Erythroblast (primary cell): Measurements from ENCODE around the gene PCDHAC1.
"Not testable (repeated sequence)": the region's sequence is repeated elsewhere in the genome, so short reads cannot be mapped to it uniquely, and the experiment has no call there.

Source experiments
- DNase-seq, 2 experiments: peaks; one replicate each; lab custom pipeline; 2025; lab: John Stamatoyannopoulos, UW
- GATA1 ChIP-seq: IDR thresholded peaks from 2 replicates; pipeline ENCODE4 v1.6.1; 2011; ENCODE audit warnings: low read depth, mild to moderate bottlenecking, control low read depth, low read length, moderate library complexity
- POLR2A ChIP-seq: IDR thresholded peaks from 2 replicates; pipeline ENCODE4 v1.6.1; 2011; ENCODE audit warnings: mild to moderate bottlenecking, low read length

The PCDHAC1 gene, protein sequence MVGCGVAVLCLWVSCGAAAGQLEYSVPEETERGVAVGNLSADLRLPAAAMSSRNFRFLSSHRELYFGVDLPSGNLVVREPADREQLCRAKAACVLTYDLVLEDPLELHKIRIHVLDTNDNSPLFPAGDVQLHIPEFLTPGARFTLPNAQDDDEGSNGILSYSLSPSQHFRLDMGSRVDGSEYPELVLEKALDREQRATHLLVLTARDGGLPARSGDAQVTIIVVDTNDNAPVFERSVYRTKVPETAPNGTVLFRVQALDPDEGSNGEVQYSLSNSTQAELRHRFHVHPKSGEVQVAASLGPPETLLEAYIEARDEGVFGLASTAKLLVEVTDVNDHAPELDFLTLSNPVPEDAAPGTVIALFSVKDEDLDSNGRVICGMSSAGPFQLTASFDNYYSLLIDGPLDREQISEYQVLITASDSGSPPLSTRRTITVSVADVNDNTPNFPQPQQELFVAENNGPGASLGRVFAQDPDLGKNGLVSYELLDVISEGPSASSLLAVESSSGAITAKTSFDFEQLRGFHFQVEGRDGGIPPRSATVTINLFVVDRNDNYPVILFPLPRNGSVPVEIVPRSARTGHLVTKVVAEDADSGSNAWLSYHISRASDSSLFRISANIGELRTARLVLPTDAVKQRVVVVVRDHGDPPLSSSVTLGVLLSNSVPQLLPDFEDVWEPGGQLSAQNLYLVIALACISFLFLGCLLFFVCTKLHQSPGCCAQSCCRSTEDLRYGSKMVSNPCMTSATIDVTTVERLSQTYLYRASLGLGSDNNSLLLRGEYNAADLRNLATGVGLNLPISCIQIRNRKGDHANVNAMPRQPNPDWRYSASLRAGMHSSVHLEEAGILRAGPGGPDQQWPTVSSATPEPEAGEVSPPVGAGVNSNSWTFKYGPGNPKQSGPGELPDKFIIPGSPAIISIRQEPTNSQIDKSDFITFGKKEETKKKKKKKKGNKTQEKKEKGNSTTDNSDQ

DNA sequence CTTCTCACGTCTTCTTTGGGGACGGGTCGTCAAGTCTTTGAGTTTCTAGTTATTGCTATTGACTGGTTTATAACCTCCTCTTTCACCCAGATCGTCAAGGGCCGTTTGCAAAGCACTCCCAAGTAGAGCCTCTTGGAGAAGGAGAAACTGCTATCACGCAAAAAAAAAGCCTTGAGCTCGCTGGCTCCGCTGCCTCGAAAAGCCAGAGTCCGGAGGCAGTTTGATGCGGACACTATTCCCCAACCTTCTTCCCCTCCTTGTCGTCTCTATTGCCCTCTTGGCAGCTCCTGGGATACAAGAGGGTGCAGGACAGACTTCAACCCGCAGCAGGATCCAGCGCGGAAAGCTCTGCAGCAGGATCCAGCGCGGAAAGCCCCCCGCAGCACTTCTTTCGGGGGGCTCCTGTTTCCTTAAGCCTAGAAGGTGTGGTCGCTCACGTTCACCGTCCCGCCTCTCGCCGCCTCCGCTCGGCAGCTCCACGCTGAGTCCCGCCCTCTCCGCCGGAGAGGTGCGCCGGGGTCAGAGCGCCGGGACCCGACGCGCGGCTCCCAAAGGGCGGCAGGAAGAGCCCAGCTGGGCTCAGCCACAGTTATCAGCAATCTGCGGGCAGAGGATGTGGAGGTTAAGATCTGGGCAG, at the start of gene PCDHAC1:
PCDHAC1 (plus strand) TSS at position 494 of the 637 bp plus-strand sequence. CDS start 594 bp downstream, outside the sequence.
- no peak for DNase-seq
- TF ChIP-seq GATA1 (no peak), POLR2A (no peak)

DNA sequence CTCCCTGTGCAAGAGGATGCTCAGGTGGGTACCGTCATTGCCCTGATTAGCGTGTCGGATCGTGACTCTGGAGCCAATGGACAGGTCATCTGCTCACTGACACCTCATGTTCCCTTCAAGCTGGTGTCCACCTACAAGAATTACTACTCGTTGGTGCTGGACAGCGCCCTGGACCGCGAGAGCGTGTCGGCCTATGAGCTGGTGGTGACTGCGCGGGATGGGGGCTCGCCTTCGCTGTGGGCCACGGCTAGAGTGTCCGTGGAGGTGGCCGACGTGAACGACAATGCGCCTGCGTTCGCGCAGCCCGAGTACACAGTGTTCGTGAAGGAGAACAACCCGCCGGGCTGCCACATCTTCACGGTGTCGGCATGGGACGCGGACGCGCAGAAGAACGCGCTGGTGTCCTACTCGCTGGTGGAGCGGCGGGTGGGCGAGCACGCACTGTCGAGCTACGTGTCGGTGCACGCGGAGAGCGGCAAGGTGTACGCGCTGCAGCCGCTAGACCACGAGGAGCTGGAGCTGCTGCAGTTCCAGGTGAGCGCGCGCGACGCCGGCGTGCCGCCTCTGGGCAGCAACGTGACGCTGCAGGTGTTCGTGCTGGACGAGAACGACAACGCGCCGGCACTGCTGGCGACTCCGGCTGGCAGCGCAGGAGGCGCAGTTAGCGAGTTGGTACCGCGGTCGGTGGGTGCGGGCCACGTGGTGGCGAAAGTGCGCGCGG, 49.4 kb upstream of the PCDHAC1 start:
- DNase-seq: not testable (repeated sequence)

DNA sequence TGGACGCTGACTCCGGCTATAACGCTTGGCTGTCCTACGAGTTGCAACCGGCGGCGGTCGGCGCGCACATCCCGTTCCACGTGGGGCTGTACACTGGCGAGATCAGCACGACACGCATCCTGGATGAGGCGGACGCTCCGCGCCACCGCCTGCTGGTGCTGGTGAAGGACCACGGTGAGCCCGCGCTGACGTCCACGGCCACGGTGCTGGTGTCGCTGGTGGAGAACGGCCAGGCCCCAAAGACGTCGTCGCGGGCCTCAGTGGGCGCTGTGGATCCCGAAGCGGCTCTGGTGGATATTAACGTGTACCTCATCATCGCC, 48.9 kb upstream of the PCDHAC1 start:
- no peak for DNase-seq
- TF ChIP-seq POLR2A: no peak

DNA sequence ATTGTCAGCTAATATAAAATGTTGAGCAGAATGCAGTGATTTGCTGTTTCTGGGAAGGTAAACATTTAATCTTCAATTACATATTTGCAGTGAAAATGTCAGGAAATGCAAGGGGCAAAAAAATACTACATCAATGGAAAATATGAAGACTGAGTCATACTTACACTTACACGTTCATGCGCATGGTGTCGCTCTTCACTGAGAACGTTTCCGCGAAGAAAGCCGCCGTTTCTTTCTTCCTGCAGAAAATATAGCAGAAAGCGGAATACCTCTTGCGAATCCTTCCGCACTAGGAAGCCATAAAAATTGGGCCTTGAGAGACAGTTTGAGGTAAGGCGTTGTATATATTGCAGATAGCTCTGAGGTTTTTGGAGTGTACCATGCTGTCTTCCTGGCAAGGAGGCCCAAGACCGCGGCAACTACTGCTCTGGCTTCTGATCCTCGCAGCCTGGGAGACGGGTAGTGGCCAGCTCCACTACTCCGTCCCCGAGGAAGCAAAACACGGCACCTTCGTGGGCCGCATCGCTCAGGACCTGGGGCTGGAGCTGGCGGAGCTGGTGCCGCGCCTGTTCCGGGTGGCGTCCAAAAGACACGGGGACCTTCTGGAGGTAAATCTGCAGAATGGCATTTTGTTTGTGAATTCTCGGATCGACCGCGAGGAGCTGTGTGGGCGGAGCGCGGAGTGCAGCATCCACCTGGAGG, 44.1 kb upstream of the PCDHAC1 start, which contains the start of gene PCDHA13:
PCDHA13 (plus strand) TSS at position 236 of the 702 bp plus-strand sequence; CDS start at position 381, 145 bp downstream.
- DNase-seq: no peak
- no peak for TF ChIP-seq GATA1
- no peak for TF ChIP-seq POLR2A

DNA sequence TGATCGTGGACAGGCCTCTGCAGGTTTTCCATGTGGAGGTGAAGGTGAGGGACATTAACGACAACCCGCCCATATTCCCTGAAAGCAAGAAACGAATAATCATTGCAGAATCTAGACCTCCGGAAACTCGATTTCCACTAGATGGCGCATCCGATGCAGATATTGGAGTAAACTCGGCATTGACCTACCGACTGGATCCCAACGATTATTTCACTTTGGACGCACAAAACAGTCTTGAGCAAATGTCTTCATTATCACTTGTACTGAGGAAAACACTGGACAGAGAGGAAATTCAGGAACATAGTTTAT, 43.6 kb upstream of the PCDHAC1 start:
- TF ChIP-seq GATA1 (no peak), POLR2A (no peak)
- DNase-seq: no peak

DNA sequence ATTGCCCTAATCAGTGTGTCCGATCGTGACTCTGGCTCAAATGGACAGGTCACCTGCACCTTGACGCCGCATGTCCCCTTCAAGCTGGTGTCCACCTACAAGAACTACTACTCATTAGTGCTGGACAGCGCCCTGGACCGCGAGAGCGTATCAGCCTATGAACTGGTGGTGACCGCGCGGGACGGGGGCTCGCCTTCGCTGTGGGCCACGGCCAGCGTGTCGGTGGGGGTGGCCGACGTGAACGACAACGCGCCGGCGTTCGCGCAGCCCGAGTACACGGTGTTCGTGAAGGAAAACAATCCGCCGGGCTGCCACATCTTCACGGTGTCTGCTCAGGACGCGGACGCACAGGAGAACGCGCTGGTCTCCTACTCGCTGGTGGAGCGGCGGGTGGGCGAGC, 42.7 kb upstream of the PCDHAC1 start:
- TF ChIP-seq GATA1 (no peak), POLR2A (no peak)

DNA sequence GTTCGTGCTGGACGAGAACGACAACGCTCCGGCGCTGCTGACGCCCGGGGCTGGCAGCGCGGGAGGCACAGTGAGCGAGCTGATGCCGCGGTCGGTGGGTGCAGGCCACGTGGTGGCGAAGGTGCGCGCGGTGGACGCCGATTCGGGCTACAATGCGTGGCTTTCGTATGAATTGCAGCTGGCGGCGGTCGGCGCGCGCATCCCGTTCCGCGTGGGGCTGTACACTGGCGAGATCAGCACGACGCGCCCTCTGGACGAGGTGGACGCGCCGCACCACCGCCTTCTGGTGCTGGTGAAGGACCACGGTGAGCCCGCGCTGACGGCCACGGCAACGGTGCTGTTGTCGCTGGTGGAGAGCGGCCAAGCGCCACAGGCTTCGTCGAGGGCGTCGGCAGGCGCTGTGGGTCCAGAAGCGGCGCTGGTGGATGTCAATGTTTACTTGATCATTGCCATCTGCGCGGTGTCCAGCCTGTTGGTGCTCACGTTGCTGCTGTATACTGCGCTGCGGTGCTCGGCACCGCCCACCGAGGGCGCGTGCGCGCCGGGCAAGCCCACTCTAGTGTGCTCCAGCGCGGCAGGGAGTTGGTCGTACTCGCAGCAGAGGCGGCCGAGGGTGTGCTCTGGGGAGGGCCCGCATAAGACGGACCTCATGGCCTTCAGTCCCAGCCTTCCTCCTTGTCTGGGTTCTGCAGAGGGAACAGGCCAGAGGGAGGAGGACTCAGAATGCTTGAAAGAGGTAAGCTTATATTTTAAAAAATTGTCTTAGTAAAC, 42.0 kb upstream of the PCDHAC1 start:
- no peak for DNase-seq
- TF ChIP-seq POLR2A (no peak), GATA1 (no peak)

More for the DNA sequence above, 42.7 kb upstream of the PCDHAC1 start:
- DNase-seq: no peak

DNA sequence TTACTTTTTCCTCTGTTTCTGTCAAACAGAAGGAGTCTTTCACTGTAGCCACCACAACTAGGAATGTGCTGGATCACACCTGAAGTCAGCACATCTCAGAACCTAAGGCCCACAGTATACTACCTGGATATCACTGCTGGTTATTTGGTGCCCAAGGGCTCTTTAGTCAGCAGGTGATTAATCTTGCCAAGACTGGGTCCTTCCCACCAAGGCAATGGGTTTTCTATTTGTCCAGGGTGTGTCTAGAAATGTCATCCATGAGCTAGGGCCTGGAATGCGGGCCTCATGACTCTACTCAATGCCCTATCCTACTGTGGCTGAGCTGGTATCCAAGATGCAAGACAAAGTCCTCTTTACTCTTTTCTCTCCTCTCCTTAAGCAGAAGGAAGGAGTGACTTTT, 9.8 kb upstream of the PCDHAC1 start:
- no peak for DNase-seq
- TF ChIP-seq GATA1 (no peak), POLR2A (no peak)

DNA sequence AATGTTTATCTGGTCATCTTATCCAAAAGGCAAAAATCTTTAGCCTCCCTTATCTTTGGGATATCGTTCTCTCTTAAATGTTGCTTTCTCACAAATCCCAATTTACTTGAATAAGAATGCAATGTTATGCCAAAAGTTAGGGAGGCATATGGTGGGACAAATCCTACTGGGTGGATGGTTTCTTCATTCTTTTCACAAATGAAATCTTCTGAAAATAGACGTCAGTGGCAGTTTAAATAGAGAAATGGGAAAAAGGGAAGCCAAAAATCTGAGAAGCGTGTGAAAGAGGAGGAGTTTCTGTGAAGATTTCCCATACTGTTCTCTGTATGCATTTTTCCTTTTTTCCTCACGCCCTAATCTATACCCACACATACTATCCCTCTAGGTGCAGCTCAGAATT, 2.5 kb upstream of the PCDHAC1 start:
- TF ChIP-seq POLR2A (no peak), GATA1 (no peak)
- peak in 1 of 2 experiments; percentile 0 for DNase-seq

DNA sequence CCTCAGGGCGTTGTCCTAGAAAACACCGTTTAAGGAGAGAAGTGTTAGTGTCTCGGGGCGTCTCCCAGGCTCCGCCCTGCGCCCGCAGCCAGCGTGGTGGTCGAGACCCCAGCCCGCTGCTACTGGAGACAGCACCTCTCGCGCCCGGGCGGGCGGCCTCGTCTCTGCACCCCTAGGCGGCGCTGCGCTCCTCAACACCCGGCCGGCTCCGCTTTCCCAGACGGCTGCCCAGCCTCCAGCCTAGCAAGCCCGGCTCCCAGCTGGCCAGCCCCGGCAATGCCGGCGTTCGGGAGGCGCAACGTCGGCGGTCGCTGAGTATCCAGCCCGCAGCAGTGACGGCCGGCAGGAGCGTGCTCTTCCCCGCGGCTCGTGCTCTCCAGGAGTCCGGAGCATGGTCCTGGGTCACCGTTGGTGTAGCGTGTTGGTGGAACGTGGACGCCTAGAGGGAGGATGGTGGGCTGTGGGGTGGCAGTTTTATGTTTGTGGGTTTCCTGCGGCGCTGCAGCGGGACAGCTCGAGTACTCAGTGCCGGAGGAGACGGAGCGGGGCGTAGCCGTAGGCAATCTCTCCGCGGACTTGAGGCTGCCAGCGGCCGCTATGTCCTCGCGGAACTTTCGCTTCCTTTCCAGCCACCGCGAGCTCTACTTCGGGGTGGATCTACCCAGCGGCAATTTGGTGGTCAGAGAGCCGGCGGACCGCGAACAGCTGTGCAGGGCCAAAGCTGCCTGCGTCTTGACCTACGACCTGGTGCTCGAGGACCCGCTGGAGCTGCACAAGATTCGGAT, 536 bp downstream of the PCDHAC1 start:
- peak; percentile 5 to 7 for DNase-seq

DNA sequence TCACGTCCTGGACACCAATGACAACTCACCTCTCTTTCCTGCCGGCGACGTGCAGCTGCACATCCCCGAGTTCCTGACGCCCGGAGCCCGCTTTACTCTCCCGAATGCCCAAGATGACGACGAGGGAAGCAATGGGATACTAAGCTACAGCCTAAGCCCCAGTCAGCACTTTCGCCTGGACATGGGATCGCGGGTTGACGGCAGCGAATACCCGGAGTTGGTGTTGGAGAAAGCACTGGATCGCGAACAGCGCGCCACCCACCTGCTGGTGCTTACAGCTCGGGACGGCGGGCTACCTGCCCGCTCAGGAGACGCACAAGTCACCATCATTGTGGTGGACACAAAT, 1.1 kb downstream of the PCDHAC1 start:
- no peak for DNase-seq
- TF ChIP-seq POLR2A (no peak), GATA1 (no peak)

More for the DNA sequence above, 536 bp downstream of the PCDHAC1 start:
- TF ChIP-seq GATA1 (no peak), POLR2A (no peak)

DNA sequence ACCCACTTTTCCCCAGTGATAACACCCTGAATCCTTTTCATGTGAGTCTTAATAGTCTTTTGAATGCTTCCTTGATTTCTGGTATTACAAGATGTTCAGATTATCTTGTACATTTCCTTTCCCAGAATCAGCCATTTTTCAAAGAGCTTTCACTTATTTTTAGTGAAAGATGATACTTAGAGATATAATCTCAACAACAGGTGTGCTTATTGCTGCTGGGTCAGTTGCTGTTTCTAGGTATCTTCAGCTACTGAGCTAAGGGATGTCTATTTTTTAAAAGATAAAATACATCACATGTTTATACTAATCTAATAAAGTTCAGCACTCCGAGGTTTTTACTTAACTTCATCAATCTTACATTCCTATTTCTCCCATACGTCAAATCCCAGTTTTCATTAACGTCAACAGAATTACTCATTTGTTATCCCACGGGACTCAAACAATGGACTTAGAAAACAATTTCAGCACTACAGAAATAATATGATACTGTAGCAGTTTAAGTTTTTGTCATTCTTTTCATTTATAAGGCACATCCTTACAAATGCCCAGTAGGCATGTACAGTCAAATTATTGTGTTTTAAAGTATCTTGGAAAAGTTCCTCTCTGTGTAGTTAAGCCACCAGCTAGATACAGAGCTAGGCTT, 9.0 kb downstream of the PCDHAC1 start:
- DNase-seq: no peak
- no peak for TF ChIP-seq GATA1
- no peak for TF ChIP-seq POLR2A
